ENCODE measurements around the gene ADSS2. TPM values are rescaled to one million over a fixed set of nuclear protein-coding genes. Genes with fewer than 3 reads are reported as not detected.

The ADSS2 gene
- total RNA-seq, 1 experiment from 2014 or later: 46.2 TPM

DNA sequence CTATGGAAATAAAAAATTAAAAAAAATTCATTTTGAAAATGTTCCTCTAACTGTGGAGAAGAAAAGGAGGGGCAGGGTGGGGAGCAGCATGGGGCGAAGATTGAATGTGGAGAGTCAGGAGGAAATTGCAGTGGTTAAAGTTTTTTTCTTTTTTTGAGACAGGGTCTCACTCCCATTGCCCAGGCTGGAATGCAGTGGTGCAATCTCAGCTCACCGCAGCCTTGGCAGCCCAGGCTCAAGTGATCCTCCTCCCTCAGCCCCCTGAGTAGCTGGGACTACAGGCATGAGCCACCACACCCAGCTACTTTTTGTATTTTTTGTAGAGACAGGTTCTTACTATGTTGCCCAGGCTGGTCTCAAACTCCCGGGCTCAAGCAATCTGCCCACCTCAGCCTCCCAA lies 67.6 kb downstream of the ADSS2 start:
- Histone ChIP-seq H3K9me2 (ENCODE audit: insufficient read depth) (no peaks in the 10 kb centered on the region), H3K4me1 (ENCODE audit: control insufficient read depth in 1 of 2, insufficient read depth in 2 of 2, low read length in 2 of 2) (no peaks in the 10 kb centered on the region), H3K27me3 (ENCODE audit: insufficient read depth, low read length) (no peaks in the 10 kb centered on the region), H2AFZ (ENCODE audit: low read depth, low read length, poor library complexity, severe bottlenecking) (no peak overlapping the region), H3K4me2 (ENCODE audit: low read length) (no peak overlapping the region), H4K20me1 (ENCODE audit: insufficient read depth) (no peaks in the 10 kb centered on the region), H3K9me3 (ENCODE audit: control insufficient read depth in 1 of 2, insufficient read depth in 1 of 2, low read depth in 1 of 2, low read length in 2 of 2) (no peaks in the 10 kb centered on the region), H3K9ac (ENCODE audit: low read length) (no peak overlapping the region), H3K36me3 (ENCODE audit: control insufficient read depth in 1 of 2, insufficient read depth in 2 of 2, low read length in 2 of 2) (no peaks in the 10 kb centered on the region), H3K79me2 (ENCODE audit: insufficient read depth, low read length) (no peaks in the 10 kb centered on the region), H3K4me3 (replicated peaks in 1 of 2; ENCODE audit: low read depth in 1 of 2, low read length in 2 of 2) (no peak overlapping the region), H3K27ac (ENCODE audit: low read depth, low read length) (no peak overlapping the region)
- DNase-seq (ENCODE audit: low read depth, low spot score) (no peak), ATAC-seq (no peak)
- ChIA-PET POLR2A (no interaction called here), RAD21 (ENCODE audit: low non-redundant PET in 1 of 2, low total read pairs in 2 of 2, uncharacterized antibody in 2 of 2, unreplicated experiment in 2 of 2) (no interaction called here), CTCF (no interaction called here)
- no TSS peak for BruUV-seq (replicated peaks)
- intact Hi-C loops (cut with micrococcal nuclease): no loop called here
- TF ChIP-seq, protein P1, sequence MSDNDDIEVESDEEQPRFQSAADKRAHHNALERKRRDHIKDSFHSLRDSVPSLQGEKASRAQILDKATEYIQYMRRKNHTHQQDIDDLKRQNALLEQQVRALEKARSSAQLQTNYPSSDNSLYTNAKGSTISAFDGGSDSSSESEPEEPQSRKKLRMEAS (IDR thresholded peaks at IDR 0.05): no peak
- no peak for TF ChIP-seq CBX3 (IDR thresholded peaks at IDR 0.05; ENCODE audit: low read depth)
- TF ChIP-seq, protein P2, sequence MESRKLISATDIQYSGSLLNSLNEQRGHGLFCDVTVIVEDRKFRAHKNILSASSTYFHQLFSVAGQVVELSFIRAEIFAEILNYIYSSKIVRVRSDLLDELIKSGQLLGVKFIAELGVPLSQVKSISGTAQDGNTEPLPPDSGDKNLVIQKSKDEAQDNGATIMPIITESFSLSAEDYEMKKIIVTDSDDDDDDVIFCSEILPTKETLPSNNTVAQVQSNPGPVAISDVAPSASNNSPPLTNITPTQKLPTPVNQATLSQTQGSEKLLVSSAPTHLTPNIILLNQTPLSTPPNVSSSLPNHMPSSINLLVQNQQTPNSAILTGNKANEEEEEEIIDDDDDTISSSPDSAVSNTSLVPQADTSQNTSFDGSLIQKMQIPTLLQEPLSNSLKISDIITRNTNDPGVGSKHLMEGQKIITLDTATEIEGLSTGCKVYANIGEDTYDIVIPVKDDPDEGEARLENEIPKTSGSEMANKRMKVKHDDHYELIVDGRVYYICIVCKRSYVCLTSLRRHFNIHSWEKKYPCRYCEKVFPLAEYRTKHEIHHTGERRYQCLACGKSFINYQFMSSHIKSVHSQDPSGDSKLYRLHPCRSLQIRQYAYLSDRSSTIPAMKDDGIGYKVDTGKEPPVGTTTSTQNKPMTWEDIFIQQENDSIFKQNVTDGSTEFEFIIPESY (IDR thresholded peaks at IDR 0.05; ENCODE audit: extremely low read depth, insufficient replicate concordance, low read length): no peak
- TF ChIP-seq EGR1 (IDR thresholded peaks at IDR 0.05; ENCODE audit: low read depth): no peak
- no peak for TF ChIP-seq POLR2A (IDR thresholded peaks at IDR 0.05; ENCODE audit: borderline replicate concordance, extremely low read depth, insufficient read depth, insufficient read length)
- TF ChIP-seq, protein P3, sequence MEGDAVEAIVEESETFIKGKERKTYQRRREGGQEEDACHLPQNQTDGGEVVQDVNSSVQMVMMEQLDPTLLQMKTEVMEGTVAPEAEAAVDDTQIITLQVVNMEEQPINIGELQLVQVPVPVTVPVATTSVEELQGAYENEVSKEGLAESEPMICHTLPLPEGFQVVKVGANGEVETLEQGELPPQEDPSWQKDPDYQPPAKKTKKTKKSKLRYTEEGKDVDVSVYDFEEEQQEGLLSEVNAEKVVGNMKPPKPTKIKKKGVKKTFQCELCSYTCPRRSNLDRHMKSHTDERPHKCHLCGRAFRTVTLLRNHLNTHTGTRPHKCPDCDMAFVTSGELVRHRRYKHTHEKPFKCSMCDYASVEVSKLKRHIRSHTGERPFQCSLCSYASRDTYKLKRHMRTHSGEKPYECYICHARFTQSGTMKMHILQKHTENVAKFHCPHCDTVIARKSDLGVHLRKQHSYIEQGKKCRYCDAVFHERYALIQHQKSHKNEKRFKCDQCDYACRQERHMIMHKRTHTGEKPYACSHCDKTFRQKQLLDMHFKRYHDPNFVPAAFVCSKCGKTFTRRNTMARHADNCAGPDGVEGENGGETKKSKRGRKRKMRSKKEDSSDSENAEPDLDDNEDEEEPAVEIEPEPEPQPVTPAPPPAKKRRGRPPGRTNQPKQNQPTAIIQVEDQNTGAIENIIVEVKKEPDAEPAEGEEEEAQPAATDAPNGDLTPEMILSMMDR (IDR thresholded peaks at IDR 0.05 in 2 of 3, conservative IDR thresholded peaks at IDR 0.05 in 1 of 3; ENCODE audit: borderline replicate concordance in 1 of 3, insufficient read depth in 1 of 3, low read depth in 2 of 3, low read length in 2 of 3): no peak
- no peak for TF ChIP-seq SP1 (IDR thresholded peaks at IDR 0.05; ENCODE audit: low read depth)
- no peak for TF ChIP-seq ZNF274 (IDR thresholded peaks at IDR 0.05; ENCODE audit: low read depth, low read length)
- no peak for TF ChIP-seq CEBPB (IDR thresholded peaks at IDR 0.05; ENCODE audit: low read depth)
- TF ChIP-seq, protein P4, sequence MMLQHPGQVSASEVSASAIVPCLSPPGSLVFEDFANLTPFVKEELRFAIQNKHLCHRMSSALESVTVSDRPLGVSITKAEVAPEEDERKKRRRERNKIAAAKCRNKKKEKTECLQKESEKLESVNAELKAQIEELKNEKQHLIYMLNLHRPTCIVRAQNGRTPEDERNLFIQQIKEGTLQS (IDR thresholded peaks at IDR 0.05): no peak
- no peak for TF ChIP-seq ELF1 (IDR thresholded peaks at IDR 0.05; ENCODE audit: borderline replicate concordance, low read depth)
- no peak for TF ChIP-seq SRF (IDR thresholded peaks at IDR 0.05; ENCODE audit: low read depth)

Measured in HCT116 (cell line).